Esophagus squamous epithelium (tissue), 4 donors: ENCODE data around the gene GZMM.

Experiments
- CTCF ChIP-seq, 6 experiments: fragments of 450-650 bp in 4 of 6; fragments of 200-600 bp in 2 of 6; sonication (generic) in 2 of 6; IDR thresholded peaks; one replicate each; pipeline ENCODE4 v1.5.1; 2016 to 2019; ENCODE audit warnings: antibody characterized with exemption in 6 of 6, mild to moderate bottlenecking in 4 of 6, moderate library complexity in 4 of 6
- POLR2A ChIP-seq, 4 donors: fragments of 450-650 bp; IDR thresholded peaks; one replicate each; pipeline ENCODE4 v1.6.1; 2017; ENCODE audit warnings: antibody characterized with exemption in 4 of 4, mild to moderate bottlenecking in 4 of 4, moderate library complexity in 3 of 4

GRCh38 chr19:567296-567900 is 23.5 kb downstream of the GZMM start:
- TF ChIP-seq POLR2A (IDR thresholded peaks at IDR 0.05) = no peak
- no peak for TF ChIP-seq CTCF (IDR thresholded peaks at IDR 0.05)
